Fibroblast of skin of left biceps (primary cell): Measurements from ENCODE around the gene MGLL.

Experiments used
- DNase-seq, 2 experiments: peaks; one replicate each; pipeline ENCODE4 v3.0.0-alpha.2; 2013; ENCODE audit warnings: low read depth in 2 of 2

The MGLL gene

GRCh38 chr3:127835993-127836882 is 13.9 kb upstream of the MGLL start:
- no peak for DNase-seq

- DNase-seq, result no peak
Observed at GRCh38 chr3:127834771-127835170, 12.5 kb upstream of the MGLL start.

- no peak for DNase-seq
Observed at GRCh38 chr3:127833281-127834032, 11.1 kb upstream of the MGLL start.

- no peak for DNase-seq
Observed at GRCh38 chr3:127831723-127832172, 9.4 kb upstream of the MGLL start.

GRCh38 chr3:127829537-127829936 is 7.2 kb upstream of the MGLL start:
- DNase-seq, result no peak

- DNase-seq, result no peak
Observed at GRCh38 chr3:127827808-127828207, 5.5 kb upstream of the MGLL start.

GRCh38 chr3:127825756-127826155 is 3.4 kb upstream of the MGLL start:
- DNase-seq, result no peak

- no peak for DNase-seq
Observed at GRCh38 chr3:127824151-127824825, 2.0 kb upstream of the MGLL start.

GRCh38 chr3:127823426-127823857 is 1.1 kb upstream of the MGLL start:
- no peak for DNase-seq

GRCh38 chr3:127822682-127823425 is 539 bp upstream of the MGLL start:
- no peak for DNase-seq

GRCh38 chr3:127821394-127821793 is 921 bp downstream of the MGLL start:
- no peak for DNase-seq

- no peak for DNase-seq
Observed at GRCh38 chr3:127820826-127821313, 1.4 kb downstream of the MGLL start.

- DNase-seq, result no peak
Observed at GRCh38 chr3:127820221-127820825, 2.0 kb downstream of the MGLL start.

GRCh38 chr3:127819656-127820055 is 2.7 kb downstream of the MGLL start:
- DNase-seq, result no peak

- no peak for DNase-seq
Observed at GRCh38 chr3:127819086-127819485, 3.2 kb downstream of the MGLL start.

- DNase-seq, result no peak
Observed at GRCh38 chr3:127817406-127817841, 4.9 kb downstream of the MGLL start.

- DNase-seq, result no peak
Observed at GRCh38 chr3:127816783-127817405, 5.4 kb downstream of the MGLL start.

- DNase-seq, result no peak
Observed at GRCh38 chr3:127815641-127816605, 6.4 kb downstream of the MGLL start.

- DNase-seq, result no peak
Observed at GRCh38 chr3:127815001-127815400, 7.3 kb downstream of the MGLL start.
